ENCODE data around the gene KRTAP5-2.
"Not testable (repeated sequence)": the region's sequence is repeated elsewhere in the genome, so short reads cannot be mapped to it uniquely, and the experiment has no call there.

KRTAP5-2 gene, protein sequence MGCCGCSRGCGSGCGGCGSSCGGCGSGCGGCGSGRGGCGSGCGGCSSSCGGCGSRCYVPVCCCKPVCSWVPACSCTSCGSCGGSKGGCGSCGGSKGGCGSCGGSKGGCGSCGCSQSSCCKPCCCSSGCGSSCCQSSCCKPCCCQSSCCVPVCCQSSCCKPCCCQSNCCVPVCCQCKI

DNA sequence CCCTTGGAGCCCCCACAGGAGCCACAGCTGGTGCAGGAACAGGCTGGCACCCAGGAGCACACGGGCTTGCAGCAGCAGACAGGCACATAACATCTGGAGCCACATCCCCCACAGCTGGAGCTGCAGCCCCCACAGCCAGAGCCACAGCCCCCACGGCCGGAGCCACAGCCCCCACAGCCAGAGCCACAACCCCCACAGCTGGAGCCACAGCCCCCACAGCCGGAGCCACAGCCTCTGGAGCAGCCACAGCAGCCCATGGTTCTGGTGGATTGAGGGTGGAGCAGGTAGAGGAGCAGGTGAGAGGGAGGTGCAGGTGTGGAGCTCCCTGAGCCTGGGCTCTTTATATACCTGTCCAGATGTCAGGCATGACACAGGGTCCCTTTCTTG lies at the start of gene KRTAP5-2:
KRTAP5-2 (minus strand) TSS at position 301 of the 387 bp plus-strand sequence; CDS start at position 257, 44 bp downstream.
- no peaks in the 10 kb centered on the region for H3K9me3 ChIP-seq (ENCODE audit: low read length)
- no peak within 1 kb of the TSS for H3K27ac ChIP-seq (ENCODE audit: low read depth, low read length)
- no peaks in the 10 kb centered on the region for H3K27me3 ChIP-seq (ENCODE audit: control insufficient read depth in 1 of 2, insufficient read depth in 2 of 2, low read length in 2 of 2)
- H3K4me3 ChIP-seq (ENCODE audit: low read depth in 1 of 2, low read length in 2 of 2), result no peak within 1 kb of the TSS
- H3K4me1 ChIP-seq (ENCODE audit: insufficient read depth, low read length), result no peaks in the 10 kb centered on the region
- H3K9ac ChIP-seq (ENCODE audit: low read length), result no peak within 1 kb of the TSS
- H3K36me3 ChIP-seq (ENCODE audit: insufficient read depth, low read length), result no peaks in the 10 kb centered on the region

DNA sequence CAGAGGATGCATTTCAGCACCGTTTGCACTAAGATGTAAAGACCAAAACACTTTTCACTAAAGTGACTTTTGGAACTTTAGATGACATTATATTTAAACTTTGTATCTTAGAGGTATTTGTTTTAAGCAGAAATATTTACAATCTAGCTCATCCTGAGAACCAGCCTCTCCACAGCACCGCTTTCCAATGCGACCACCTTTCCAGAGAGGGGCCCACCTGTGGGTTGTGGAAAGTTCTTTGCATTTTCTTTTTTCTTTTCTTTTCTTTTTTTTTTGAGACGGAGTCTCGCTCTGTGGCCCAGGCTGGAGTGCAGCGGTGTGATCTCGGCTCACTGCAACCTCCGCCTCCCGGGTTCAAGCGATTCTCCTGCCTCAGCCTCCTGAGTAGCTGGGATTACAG lies 48.4 kb upstream of the KRTAP5-2 start:
- not testable (repeated sequence) for H3K4me1 ChIP-seq (ENCODE audit: insufficient read depth, low read length); H3K9ac ChIP-seq (ENCODE audit: low read length); H3K4me3 ChIP-seq (ENCODE audit: low read depth in 1 of 2, low read length in 2 of 2); H3K9me3 ChIP-seq (ENCODE audit: low read length); H3K27ac ChIP-seq (ENCODE audit: low read depth, low read length); H3K27me3 ChIP-seq (ENCODE audit: control insufficient read depth in 1 of 2, insufficient read depth in 2 of 2, low read length in 2 of 2); H3K36me3 ChIP-seq (ENCODE audit: insufficient read depth, low read length)

DNA sequence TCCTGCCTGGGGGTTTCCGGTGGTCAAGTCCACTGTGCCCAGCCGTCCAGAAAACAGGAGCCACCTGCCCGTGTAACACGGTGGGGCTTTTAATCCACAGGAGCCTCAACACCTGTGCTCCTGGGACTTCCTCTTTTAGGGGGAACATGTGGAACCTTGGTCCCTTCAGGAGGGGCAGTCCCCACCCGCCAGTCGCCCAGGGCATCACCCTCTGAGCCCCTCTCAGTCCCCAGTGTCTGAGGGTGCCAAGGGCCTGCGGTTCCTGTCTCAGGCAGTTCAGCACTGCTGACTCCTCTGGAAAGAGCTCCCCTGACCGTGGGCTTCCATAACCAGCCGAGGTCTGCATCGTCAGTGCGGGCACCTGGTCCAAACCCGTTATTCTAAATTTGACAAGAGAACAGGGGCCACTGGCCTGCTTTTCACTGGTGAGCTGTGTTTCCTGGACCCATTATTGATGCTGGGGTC lies 47.3 kb upstream of the KRTAP5-2 start:
- Histone ChIP-seq H3K4me3 (ENCODE audit: low read depth in 1 of 2, low read length in 2 of 2) (no peak overlapping the region), H3K27ac (ENCODE audit: low read depth, low read length) (no peak overlapping the region), H3K27me3 (ENCODE audit: control insufficient read depth in 1 of 2, insufficient read depth in 2 of 2, low read length in 2 of 2) (peaks cover 2 to 4% of the 10 kb centered on the region in 2 donors), H3K36me3 (ENCODE audit: insufficient read depth, low read length) (no peaks in the 10 kb centered on the region), H3K9ac (ENCODE audit: low read length) (no peak overlapping the region), H3K4me1 (ENCODE audit: insufficient read depth, low read length) (no peaks in the 10 kb centered on the region), H3K9me3 (ENCODE audit: low read length) (no peaks in the 10 kb centered on the region)

DNA sequence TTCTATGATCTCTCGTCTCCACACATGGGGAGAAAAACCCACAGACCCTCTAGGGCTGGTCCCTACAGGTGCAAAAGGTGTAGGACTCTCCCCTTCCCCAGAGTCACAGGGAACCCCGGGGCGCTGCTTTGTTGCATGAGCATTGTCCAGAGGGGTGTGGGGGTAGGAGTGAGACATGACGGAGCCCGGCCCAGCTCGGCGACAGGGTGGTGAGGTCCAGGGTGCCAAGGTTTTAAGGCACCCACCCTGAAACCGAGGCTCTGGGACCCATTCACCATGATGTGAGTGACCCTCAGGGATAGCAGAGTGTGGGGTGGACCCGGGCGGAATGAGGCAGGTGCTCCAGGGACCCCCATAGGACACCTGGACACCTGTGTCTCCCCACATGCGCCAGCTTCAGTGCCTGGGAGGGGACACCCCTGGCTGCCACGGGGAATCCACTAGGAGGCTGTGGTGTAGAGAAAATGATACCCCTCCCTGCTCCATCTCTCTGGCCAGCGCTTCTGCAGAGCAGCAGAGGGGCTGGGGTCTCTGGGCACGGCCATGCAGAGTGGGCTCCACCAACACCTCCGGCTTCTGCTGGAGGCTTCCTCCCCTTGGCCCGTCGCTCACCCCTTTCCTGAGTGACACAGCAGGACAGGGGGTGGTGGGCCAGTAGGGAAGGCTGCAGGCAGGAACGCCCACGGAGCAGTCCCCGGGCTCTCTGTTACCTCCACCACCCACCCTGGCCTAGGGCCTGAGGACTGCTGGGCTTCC lies 46.7 kb upstream of the KRTAP5-2 start:
- H3K36me3 ChIP-seq (ENCODE audit: insufficient read depth, low read length), result no peaks in the 10 kb centered on the region
- H3K4me3 ChIP-seq (ENCODE audit: low read depth in 1 of 2, low read length in 2 of 2), result no peak overlapping the region
- H3K9me3 ChIP-seq (ENCODE audit: low read length), result no peaks in the 10 kb centered on the region
- no peaks in the 10 kb centered on the region for H3K4me1 ChIP-seq (ENCODE audit: insufficient read depth, low read length)
- no peak overlapping the region for H3K27ac ChIP-seq (ENCODE audit: low read depth, low read length)
- no peak overlapping the region for H3K9ac ChIP-seq (ENCODE audit: low read length)
- peaks cover 3 to 7% of the 10 kb centered on the region in 2 donors for H3K27me3 ChIP-seq (ENCODE audit: control insufficient read depth in 1 of 2, insufficient read depth in 2 of 2, low read length in 2 of 2)

DNA sequence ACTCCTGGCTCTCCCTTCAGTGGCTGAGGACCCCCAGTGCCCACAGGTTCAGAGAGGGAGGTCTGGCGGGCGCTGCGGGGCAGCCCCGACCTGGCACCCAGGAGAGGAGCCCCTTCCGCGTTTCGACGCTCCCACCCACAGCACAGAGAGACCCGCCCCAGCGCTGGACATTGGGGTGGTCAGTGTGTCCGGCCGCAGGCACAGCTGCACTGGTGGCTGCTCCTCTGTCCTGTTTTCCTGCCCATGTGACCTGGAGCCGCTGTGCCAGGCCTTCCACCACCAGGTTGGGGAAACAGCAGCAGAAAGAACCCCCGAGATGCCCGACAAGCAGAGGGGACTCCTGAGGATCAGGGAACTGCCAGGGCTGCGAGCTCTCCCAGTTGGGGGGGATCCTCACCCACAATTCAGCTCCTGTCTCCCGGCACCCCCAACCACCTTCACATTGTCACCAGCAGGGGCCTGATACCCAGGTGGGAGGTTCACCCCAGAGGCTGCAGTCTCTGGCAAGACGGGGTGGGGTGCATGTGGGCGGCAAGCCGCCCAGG lies 45.1 kb upstream of the KRTAP5-2 start:
- Histone ChIP-seq H3K36me3 (ENCODE audit: insufficient read depth, low read length) (no peaks in the 10 kb centered on the region), H3K27me3 (ENCODE audit: control insufficient read depth in 1 of 2, insufficient read depth in 2 of 2, low read length in 2 of 2) (peaks cover 3 to 12% of the 10 kb centered on the region in 2 donors), H3K4me3 (ENCODE audit: low read depth in 1 of 2, low read length in 2 of 2) (no peak overlapping the region), H3K4me1 (ENCODE audit: insufficient read depth, low read length) (no peaks in the 10 kb centered on the region), H3K9me3 (ENCODE audit: low read length) (no peaks in the 10 kb centered on the region), H3K9ac (ENCODE audit: low read length) (no peak overlapping the region), H3K27ac (ENCODE audit: low read depth, low read length) (no peak overlapping the region)

DNA sequence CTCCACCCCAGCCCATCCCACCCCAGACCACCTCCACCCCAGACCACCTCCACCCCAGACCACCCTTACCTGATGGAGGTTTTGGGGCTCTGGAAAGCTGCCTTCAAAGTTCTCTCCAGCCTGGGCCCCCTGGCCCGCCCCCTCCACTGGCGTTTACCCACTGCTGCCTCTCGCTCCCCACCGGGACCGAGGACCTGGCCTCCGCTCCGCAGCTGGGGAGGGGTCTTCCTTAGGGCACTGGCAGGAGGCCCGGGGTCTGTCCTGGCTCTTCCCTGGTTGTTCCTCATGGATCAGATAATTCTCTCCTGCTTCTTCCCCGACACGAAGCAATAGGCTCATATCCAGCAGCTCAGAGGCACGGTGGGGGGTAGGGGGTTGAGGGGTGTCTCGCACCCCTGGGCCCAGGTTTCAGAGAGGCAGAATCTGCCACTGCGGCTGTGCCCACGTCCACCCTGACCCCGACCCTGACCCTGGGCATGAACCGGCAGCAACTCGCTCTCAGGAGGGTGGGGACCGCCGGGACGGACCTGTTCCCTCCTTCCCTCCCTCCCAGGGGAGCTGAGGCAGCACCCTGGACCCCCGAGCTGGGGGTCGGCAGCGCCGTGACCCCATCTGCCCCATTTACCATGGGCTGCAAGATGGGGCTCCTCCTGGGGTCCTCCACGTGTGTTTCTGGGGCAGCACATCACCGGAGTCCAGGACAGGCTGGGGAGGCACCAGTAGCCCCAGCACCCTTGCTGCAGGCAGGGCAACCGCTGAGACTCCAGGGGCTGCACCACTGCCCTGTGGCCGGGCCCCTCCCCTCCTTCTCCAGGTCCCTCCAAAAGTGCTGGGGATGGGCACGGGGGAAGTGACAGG lies 44.4 kb upstream of the KRTAP5-2 start:
- no peak overlapping the region for H3K27ac ChIP-seq (ENCODE audit: low read depth, low read length)
- no peak overlapping the region for H3K4me3 ChIP-seq (ENCODE audit: low read depth in 1 of 2, low read length in 2 of 2)
- no peaks in the 10 kb centered on the region for H3K9me3 ChIP-seq (ENCODE audit: low read length)
- no peaks in the 10 kb centered on the region for H3K36me3 ChIP-seq (ENCODE audit: insufficient read depth, low read length)
- H3K27me3 ChIP-seq (ENCODE audit: control insufficient read depth in 1 of 2, insufficient read depth in 2 of 2, low read length in 2 of 2), result peaks cover 3 to 12% of the 10 kb centered on the region in 2 donors
- H3K4me1 ChIP-seq (ENCODE audit: insufficient read depth, low read length), result no peaks in the 10 kb centered on the region
- H3K9ac ChIP-seq (ENCODE audit: low read length), result no peak overlapping the region

DNA sequence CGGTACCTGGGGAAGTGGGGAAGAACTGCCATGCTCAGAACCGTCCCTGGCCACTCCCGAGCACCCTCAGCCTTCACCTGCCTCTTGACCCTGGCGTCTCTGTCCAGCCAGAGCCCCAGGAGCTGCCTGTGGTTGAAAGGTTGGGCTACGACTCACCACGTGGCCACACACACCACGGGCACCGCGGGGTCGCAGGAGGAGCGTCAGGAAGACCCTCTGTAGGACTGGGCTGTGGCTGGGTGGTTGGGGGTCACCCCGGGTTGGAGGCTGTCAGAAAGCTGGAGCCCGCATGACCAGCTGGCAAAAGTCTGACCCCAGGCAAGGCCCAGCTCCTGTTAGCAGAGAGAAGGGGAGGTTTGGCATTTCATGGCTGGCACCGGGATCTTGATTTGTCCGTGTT lies 43.0 kb upstream of the KRTAP5-2 start:
- peaks cover 3 to 12% of the 10 kb centered on the region in 2 donors for H3K27me3 ChIP-seq (ENCODE audit: control insufficient read depth in 1 of 2, insufficient read depth in 2 of 2, low read length in 2 of 2)
- H3K9ac ChIP-seq (ENCODE audit: low read length), result no peak overlapping the region
- H3K9me3 ChIP-seq (ENCODE audit: low read length), result no peaks in the 10 kb centered on the region
- H3K4me1 ChIP-seq (ENCODE audit: insufficient read depth, low read length), result no peaks in the 10 kb centered on the region
- no peaks in the 10 kb centered on the region for H3K36me3 ChIP-seq (ENCODE audit: insufficient read depth, low read length)
- no peak overlapping the region for H3K4me3 ChIP-seq (ENCODE audit: low read depth in 1 of 2, low read length in 2 of 2)
- no peak overlapping the region for H3K27ac ChIP-seq (ENCODE audit: low read depth, low read length)

DNA sequence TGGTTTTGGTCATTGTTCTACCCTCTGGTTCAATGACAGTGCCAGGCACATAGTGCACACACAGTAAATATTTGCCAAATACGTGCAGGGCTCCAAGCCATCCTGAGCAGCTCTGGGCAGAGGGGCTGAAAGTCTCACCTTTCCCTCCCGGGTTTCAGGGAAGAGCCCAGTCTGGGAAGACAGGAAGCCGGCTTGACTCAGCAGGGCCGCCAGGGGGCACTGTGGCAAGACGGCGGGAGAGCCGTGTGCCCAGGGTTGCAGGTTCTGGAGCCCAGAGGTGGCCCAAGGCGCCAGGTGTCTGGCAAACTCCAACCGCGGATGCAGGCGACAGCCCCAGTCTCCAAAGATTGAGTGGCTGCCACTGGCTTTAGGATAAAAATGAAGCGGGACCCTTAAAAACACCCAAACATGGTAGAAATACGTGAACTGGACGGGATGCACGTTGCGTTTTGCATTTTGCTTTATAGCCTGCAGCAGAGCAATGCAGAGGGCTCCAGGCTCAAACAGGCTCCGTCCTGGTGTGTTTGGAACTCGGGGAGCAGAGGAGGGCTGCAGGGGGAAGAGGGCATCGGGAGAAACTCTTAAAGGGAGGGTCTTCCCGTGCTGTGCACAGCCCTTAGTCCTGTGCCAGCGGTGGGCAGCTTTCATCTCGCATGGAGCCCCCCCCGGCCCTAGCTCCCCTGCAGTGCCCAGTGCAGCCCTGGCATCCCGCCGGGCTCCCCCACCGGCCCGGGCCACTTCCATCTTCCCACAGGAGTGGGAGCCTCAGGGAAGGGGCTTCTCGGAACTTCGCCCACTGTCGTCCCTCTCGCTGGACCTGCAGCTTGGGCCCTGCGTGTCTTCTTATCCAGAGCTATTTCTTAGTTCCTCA lies 42.2 kb upstream of the KRTAP5-2 start:
- H3K27ac ChIP-seq (ENCODE audit: low read depth, low read length), result no peak overlapping the region
- H3K4me3 ChIP-seq (ENCODE audit: low read depth in 1 of 2, low read length in 2 of 2), result no peak overlapping the region

DNA sequence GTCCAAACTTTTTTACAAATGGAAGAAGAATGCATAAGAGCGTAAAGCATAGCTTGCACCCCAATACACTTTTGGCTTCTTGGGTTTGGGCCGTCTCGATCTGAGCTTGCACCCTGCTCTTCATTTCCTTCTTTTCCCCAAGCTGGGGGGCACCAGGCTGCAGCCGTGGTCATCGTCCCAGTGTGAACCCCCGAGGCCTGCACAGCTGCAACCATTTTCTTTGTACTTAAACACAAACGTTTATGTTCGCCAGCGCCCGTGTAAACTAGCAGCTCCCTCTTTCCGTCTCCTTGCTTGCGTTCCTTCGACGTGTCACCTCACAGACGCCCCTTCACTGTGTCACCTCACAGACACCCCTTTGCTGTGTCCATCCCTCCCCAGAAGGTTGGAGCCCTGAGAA lies 41.6 kb upstream of the KRTAP5-2 start:
- Histone ChIP-seq H3K4me3 (ENCODE audit: low read depth in 1 of 2, low read length in 2 of 2) (no peak overlapping the region), H3K36me3 (ENCODE audit: insufficient read depth, low read length) (no peaks in the 10 kb centered on the region), H3K27me3 (ENCODE audit: control insufficient read depth in 1 of 2, insufficient read depth in 2 of 2, low read length in 2 of 2) (peaks cover 3 to 12% of the 10 kb centered on the region in 2 donors), H3K9ac (ENCODE audit: low read length) (no peak overlapping the region), H3K27ac (ENCODE audit: low read depth, low read length) (no peak overlapping the region), H3K4me1 (ENCODE audit: insufficient read depth, low read length) (no peaks in the 10 kb centered on the region), H3K9me3 (ENCODE audit: low read length) (no peaks in the 10 kb centered on the region)

More for the DNA sequence above, 42.2 kb upstream of the KRTAP5-2 start:
- Histone ChIP-seq H3K4me1 (ENCODE audit: insufficient read depth, low read length) (no peaks in the 10 kb centered on the region), H3K36me3 (ENCODE audit: insufficient read depth, low read length) (no peaks in the 10 kb centered on the region), H3K9ac (ENCODE audit: low read length) (no peak overlapping the region), H3K27me3 (ENCODE audit: control insufficient read depth in 1 of 2, insufficient read depth in 2 of 2, low read length in 2 of 2) (peaks cover 3 to 12% of the 10 kb centered on the region in 2 donors), H3K9me3 (ENCODE audit: low read length) (no peaks in the 10 kb centered on the region)

DNA sequence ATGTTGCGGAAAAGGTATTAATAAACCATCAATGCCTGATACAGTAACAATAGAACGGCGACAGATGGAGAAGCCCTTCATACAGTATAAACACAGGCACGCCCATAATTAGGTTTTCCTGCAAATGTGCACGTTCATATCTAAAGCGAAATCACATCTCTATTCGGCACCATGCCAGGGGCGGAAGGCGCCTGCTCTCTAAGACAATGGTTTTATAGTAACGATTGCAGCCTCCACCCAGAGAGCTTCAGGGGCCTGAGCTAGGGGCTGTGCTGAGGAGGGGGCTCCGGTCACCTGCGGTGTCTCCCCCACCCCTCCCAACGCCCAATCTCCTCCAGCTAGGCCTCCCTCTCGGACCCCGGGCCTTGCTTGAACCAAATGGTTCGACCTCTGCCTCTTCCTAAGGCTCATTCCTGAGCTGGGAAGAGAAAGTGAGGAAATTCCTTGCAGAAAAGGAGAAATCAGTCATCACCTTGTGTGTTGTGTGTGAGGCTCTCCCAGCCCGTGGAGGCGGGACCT lies 41.1 kb upstream of the KRTAP5-2 start:
- H3K9ac ChIP-seq (ENCODE audit: low read length), result no peak overlapping the region
- no peaks in the 10 kb centered on the region for H3K36me3 ChIP-seq (ENCODE audit: insufficient read depth, low read length)
- no peaks in the 10 kb centered on the region for H3K4me1 ChIP-seq (ENCODE audit: insufficient read depth, low read length)
- H3K9me3 ChIP-seq (ENCODE audit: low read length), result no peaks in the 10 kb centered on the region
- H3K27ac ChIP-seq (ENCODE audit: low read depth, low read length), result no peak overlapping the region
- H3K4me3 ChIP-seq (ENCODE audit: low read depth in 1 of 2, low read length in 2 of 2), result no peak overlapping the region
- peaks cover 3 to 12% of the 10 kb centered on the region in 2 donors for H3K27me3 ChIP-seq (ENCODE audit: control insufficient read depth in 1 of 2, insufficient read depth in 2 of 2, low read length in 2 of 2)

Data from muscle layer of colon (tissue), 2 donors.